Stomach (tissue), 4 donors: Measurements from ENCODE around the gene PTBP3.

Experiments used
- EP300 ChIP-seq: sonication (generic); formaldehyde crosslinking; IDR thresholded peaks from one replicate; pipeline ENCODE4 v1.6.1; 2017; ENCODE audit warnings: antibody characterized with exemption
- POLR2A ChIP-seq, 4 donors: fragments of 450-650 bp; IDR thresholded peaks; one replicate each; pipeline ENCODE4 v1.6.1; 2016; ENCODE audit warnings: antibody characterized with exemption in 4 of 4, control low read depth in 2 of 4, mild to moderate bottlenecking in 1 of 4, moderate library complexity in 1 of 4

GRCh38 chr9:112325127-112325526 lies 8.3 kb downstream of the PTBP3 start:
- TF ChIP-seq POLR2A (IDR thresholded peaks at IDR 0.05) (no peak), EP300 (no peak)
